Stimulated activated CD8-positive, alpha-beta memory T cell treated with anti-CD3 and anti-CD28 coated beads, Interleukin-15, amount 100 ng/mL, for 4 hours (primary cell): ENCODE data around the gene TTLL10.

Source experiments
- DNase-seq, 2 donors: peaks; one replicate each; pipeline ENCODE4 v3.0.0-alpha.2; 2020; ENCODE audit warnings: low read depth in 2 of 2

Gene TTLL10

DNA sequence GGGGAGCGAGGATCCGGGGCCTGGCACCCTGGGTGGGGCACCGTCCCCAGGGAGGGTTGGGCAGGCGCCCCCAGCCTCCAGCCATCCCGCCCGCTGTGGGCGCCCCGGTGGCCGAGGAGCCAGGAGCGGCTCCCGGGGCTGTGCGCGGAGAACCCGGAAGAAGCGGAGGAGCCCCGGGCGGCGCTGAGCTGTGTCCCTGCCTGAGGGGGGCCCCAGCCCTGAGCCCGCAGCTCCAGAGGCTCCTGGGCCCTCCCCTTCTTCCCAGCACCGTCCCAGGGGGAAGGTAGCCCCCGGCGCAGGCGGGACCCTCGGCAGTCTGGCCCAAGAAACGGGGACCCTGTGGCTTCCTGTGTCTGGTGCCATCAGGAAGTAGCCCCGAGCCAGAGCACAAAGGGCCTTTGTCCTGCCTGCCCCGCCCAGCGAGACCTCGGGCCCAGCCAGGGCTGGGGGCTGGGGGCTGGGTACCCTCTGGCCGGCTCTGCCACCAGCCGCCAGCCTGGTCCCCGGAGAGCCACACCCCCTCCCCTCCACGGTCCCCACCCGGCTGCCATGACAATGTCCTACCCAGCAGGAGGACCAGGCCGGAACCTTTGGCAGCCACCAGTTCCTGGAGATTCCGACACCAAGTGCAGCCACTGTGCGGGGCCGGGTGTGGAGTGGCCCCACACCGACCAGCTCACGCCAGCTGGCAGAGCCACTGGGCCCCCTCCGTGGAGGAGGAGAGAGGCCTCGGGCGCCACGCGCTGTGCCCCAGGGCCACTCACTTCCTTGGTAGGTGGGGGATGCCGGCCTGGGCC lies 15.6 kb upstream of the TTLL10 start:
- DNase-seq = no peak

GRCh38 chr1:1160281-1160930 lies 13.3 kb upstream of the TTLL10 start:
- no peak for DNase-seq

DNA sequence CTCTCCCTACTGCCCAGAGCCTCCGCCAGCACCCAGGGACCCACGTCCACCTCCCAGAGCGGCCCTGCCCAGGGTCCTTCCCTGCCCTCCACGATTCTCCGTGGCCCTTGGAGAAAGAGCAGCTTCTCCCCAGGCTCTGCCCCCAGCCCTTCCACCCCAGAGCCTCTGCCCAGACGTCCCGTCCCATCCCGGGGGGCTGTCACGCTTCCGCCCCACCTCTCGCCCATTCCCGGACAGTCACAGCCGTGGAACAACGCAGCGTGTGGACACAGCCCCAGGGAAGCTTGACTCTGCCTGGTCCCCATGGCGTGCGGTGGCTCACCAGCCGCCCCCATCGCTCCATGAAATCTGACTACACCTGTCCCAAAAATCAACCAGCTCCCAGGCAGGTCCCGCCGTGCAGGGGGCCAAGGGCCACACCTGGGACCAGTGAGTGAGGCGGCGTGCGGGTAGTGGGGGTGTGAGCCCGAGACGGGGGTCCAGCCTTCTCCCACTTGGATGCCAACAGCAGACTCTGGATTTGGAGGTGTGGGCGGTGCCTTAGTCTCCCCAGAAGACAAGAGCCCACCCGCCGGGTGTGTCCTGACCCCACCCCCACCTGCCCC lies 12.5 kb upstream of the TTLL10 start:
- DNase-seq = no peak

- no peak for DNase-seq
Observed at GRCh38 chr1:1161683-1162079, 12.0 kb upstream of the TTLL10 start.

DNA sequence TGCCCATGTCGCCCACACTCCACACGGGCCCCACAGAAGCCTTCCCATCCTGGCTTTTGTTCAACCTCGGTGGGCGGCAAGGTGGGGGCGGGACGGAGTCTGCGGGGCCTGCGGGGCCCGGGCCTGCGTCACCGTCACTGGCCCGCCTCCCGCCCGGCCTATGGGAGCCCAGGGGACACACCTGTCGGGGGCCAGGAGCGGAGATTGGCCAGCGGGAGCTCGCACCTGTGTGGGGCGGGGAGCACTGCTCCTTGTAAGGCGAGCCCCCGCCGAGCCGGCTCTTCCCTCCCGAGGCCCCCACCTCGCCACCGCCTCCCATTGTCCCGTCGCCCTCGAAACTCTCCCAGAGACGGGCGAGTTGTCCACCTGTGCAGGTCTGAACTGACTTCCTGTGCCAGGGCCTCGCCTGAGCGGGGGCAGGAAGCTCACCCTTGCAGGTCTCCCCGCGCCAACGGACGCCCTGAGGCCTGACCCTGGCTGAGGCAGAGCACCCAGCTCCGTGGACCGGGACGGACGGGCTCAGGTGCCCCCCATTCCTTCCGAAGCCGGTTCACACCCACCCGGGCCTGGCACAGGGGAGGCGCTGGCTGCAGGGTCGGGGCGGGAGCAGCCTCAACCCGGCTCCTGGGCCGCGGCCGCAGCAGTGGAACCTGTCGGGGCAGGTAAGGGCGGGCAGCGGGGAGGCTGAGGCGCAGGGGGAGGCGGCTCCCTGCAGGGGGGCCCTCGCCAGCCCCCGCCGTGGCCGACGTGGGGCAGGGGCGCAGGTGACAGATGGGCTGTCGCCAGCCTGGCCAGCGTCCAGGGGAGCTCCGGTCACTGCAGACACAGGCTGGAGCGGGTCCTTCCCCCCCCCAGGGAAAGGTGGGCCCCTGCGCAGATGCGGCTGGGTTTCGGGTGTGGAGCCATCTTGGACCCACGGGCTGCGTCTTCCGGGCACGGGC lies 10.8 kb upstream of the TTLL10 start:
- DNase-seq = no peak

- no peak for DNase-seq
Observed at GRCh38 chr1:1163538-1164070, 10.1 kb upstream of the TTLL10 start.

- no peak for DNase-seq
Observed at GRCh38 chr1:1164361-1164700, 9.3 kb upstream of the TTLL10 start.

DNA sequence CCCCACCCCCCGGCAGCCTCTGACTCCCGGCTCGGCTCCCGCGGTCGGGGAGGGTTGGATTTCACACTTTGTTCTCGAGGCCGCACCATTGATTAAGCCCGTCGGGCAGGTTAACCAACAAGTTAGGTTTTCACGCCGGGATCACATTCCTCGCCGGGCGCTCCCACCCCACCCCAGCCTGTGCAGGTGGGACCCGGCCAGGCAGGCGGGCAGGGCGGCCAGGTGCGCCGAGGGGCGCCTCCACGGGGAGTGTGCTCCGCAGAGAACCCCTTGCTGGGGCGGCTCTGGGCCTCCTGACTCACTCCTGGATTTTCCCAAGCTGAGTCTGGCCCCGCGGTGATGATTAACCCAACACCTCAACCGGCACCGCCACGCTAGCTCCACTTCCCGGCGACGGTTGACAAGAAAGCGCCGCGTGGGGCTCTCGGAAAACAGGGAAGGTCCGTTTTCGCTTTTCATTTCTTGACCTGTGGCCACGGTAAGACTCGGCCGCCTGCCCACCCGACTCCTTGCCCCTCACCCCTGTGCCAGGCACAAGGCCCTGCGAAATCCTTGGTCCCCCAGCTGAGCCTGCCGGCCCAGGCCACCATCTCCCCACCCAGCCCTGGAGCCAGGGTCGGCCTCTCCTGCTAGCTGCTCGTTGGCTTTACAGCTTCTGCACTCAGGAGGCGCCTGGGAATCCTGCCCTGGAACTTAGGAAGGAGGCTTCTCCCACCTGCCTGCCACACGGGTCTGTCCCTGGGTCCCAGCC lies 8.8 kb upstream of the TTLL10 start:
- DNase-seq = no peak

- no peak for DNase-seq
Observed at GRCh38 chr1:1165485-1165884, 8.2 kb upstream of the TTLL10 start.

DNA sequence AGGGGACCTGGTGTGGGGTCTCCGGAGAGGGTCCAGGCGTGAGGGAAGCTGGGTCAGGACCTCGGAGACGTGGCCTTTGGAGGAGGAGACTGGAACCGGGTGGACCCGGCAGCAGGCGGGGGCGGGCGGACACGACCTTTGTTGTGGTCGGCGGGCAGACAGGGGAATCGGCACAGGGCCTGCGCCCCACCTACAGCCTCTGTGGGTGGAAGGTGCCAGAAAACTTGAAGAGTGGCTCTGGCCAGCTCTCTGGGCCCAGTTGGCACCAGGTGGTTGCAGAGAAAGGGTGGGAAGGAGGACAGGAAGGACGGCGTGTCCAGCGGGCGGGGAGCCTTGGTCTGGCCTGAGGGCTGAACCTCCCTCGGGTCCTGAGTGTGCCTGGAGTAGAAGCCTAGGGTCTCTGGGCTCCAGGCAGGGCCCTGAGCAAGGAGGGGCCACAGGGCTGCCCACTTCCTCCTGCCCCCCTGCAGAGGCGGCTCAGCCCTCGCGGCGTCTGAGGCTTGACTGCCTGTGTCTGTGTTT lies 7.7 kb upstream of the TTLL10 start:
- no peak for DNase-seq

- DNase-seq = no peak
Observed at GRCh38 chr1:1166642-1167397, 6.9 kb upstream of the TTLL10 start.

GRCh38 chr1:1167398-1167821 lies 6.3 kb upstream of the TTLL10 start:
- no peak for DNase-seq

- DNase-seq = no peak
Observed at GRCh38 chr1:1167841-1168450, 5.7 kb upstream of the TTLL10 start.

DNA sequence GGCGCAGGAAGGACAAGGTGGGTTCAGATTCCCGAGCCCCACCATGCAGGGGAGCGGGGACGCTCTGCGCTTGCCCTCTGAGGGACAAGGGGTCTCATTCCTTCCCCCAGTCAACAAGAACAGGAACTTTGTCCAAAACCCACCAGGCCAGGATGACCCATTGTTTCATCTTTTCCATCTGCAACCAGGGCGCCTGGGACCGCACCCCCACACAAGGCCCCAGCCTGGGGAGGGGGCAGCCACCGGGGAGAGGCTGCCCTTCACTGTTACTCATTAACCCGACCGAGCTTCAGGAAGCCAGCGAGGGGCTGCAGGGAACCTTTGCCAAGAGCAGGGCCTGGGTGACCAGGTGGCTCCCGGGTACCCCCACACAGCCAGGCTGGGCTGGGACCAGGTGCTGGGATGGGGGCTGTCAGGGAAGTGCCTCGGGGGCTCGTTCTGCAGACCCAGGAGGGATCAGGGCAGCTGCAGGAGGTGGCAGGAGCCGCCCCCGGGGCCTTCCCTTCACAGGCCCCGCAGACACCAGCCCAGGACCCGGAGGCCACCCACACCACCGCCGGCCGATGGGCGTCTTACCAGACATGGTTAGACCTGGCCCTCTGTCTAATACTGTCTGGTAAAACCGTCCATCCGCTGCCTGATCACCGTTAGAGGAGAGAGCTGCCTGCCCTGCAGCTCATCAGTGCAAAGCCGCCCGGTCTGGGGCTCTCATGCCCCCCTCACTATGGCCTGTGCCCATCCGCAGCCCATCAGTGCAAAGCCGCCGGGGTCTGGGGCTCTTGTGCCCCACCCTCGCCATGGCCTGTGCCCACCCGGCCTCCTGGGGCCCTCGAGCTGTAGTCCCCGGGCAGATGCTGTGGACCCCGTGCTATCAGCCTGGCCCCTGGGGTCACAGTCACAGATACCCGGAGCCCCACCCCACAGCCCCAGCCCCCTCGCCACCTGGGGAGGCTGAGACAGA lies 4.9 kb upstream of the TTLL10 start:
- DNase-seq = no peak

GRCh38 chr1:1169429-1170214 lies 4.1 kb upstream of the TTLL10 start:
- no peak for DNase-seq

DNA sequence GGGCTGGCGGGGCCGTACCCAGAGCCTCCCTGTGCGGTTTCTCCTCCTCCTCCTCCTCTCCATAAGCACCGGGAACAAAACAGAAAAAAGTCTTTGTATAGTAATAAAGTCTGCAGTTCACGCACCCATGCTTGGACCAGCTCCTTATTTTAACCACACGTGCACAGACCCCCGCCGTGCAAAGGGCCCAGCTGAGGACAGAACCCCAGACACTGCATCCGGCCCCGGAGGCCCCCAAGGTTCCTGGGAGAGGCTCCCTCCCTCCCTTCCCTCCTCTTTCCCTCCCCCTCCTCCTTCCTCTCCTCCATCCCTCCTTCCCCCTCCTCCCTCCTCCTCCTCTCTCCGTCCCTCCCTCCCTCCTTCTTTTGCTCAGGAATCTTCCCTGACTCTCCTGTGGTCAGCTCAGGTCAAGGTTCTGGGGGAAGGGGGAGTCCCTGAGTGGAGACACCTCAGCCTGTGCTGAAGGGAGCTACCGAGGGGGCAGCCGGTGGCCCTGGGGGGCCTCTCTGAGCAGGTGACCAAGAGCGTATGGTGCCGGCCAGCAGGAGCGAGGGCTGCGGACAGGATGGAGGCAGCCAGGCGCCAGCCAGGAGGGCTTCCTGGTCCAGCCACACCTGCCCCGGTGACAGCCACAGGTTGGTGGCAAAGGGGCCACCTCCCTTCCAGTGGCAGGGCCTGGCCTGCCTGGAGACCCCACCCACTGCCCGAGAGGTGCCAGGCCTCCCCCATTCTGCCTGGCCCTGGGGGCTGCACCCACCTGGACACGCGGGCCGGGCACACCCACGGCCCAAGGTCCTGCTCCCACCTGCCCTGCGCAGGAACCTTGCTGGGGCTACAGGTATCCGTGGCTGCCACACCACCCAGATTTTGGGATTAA lies 3.2 kb upstream of the TTLL10 start:
- no peak for DNase-seq

GRCh38 chr1:1171161-1171545 lies 2.5 kb upstream of the TTLL10 start:
- no peak for DNase-seq
